HG02571 (cell line): ENCODE data around the gene FOXL3.
"Not testable (repeated sequence)": the region's sequence is repeated elsewhere in the genome, so short reads cannot be mapped to it uniquely, and the experiment has no call there.

Source experiments
- ATAC-seq: cut with Tn5 transposase; IDR thresholded peaks from one replicate; pipeline ENCODE4 v1.9.1; 2021; ENCODE audit warnings: mild to moderate bottlenecking, moderate library complexity; ENCODE audit not compliant: unreplicated experiment

Gene FOXL3

DNA sequence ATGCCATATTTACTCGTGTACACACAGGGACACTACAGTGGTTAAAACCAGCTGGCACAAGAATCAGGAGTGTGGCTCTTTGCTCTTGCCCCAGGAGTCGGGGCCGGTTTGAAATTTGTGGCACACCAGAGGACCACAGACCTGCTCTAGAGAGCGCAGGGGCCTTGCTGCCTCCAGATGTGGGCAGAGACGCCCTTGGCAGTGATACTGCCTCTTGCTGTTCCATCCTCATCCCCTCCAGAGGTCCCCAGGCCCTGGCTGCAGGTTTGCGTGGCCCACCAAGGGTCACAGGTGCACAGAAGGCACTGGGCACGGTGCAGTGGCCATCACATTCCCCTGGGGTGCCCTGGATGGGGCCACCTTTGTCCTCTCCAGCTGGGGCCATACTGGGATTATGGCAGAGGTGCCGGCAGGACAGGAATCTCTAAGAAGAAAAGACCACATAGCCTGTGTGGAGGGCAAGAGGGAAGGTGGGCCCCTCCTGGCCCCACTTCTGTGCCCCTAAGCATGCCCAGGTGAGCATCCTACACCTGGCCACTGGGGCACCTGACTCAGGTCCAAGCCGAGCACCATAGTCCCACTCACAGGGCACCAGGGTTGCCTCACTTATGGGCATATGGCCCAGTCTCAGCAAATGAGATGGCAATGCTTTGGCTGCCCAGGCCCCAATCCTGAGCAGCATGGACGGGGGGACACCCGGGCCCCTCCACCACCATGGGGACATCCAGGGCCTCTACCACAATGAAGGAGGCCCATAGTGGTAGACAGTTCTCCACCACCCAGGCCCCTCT lies 45.6 kb downstream of the FOXL3 start:
- ATAC-seq, result no peak

DNA sequence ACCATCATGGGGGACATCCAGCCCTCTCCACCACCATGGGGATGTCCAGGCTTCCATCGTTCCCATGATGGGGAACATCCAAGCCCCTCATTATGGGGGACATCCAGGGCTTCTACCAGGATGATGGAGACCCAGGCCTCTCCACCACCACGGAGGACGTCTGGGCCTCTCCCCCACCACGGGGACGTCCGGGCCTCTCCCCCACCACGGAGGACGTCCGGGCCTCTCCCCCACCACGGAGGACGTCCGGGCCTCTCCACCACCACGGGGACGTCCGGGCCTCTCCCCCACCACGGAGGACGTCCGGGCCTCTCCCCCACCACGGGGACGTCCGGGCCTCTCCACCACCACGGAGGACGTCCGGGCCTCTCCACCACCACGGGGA lies 46.2 kb downstream of the FOXL3 start:
- ATAC-seq, result not testable (repeated sequence)

DNA sequence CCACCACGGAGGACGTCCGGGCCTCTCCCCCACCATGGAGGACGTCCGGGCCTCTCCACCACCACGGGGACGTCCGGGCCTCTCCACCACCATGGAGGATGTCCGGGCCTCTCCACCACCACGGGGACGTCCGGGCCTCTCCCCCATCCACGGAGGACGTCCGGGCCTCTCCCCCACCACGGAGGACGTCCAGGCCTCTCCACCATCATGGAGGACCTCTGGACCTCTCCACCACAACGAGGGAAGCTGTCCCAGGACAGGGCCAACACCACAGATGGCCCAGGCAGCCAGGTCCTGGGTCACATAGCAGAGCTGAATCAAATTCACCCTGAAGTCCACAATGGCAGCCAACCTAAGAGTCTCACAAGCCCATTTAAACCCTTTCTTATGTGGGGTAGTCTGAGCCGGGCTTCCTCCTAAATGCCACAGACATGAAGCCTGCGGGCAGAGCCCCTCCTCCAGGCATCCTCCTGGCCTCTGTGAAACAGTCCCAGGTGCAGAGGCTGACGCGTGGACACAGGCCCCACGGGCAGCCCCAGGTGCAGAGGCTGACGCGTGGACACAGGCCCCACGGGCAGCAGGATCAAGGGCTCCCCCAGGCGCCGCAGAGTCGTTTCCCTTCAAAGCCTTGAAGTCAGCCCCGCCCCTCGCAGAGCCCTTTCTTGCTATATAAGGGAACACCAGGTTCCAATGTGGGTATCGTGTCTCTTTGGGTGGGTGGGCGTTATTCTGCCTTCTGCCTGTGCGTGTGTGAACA lies 47.0 kb downstream of the FOXL3 start:
- ATAC-seq, result no peak

DNA sequence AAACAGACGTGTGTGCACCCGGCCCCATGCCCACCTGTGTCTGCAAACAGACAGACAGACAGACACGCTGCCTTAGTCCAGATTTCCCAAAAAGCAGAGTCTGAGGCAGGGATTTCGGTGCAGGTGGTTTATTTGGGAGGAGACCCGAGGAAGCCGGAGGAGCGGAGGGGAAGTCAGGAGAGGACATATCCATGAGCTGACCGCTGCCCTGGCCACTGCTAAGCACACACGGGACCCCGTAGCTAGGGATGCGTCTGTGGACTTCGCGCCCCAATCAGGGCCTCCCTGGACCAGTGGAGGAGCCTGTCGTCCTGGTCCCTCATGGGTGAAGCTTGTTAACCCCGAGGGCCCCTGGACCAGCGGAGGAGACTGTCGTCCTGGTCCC lies 47.6 kb downstream of the FOXL3 start:
- ATAC-seq, result no peak

DNA sequence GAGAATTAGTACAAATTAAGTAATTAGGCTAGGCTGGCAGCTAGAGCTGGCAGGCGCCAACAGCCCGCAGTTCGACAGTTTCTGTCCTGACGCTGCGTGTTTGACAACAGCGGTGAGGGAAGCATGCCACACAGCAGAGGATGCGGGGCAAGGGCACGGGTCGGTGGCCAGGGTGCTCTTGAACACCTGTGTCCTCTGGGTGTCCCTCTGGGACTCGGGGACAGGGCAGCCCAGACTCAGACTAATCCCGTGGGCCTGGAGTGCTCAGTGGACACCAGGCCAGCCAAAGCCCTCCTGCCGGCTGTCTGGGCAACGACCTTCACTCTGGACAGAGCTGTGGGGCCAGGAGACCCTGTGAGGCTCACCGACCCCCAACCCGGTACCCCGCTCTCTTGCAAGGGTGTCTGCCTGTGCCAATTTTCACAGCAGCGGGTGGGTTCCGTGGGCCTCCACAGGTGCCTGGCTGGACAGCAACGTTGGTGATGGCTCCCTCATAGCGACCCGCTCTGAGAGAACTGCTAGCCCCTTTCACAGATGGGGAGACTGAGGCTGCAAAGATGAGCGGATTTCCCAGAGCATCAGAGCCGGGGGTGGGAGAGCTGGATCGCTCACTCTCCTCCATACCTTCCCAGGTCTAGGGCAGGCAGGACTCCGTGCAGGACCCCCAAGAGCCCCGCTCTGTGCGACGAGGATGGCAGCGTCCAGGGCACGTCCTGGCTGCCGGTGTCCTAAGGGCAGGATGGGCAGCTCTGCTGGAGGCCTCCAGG lies 48.5 kb downstream of the FOXL3 start:
- no peak for ATAC-seq

DNA sequence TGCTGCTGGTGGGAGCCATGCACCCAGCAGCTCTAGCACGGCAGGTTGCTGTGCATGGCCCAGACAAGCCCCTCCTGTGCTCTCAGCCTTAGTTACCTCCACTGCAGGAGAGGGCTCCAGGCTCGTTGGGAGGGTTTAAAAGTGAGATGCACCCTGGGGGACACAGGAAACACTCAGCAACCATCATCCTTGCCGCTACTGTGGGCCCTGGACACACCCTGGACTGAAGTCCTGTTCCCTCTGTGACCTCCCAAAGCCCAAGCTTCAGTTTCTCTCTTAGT lies 49.0 kb downstream of the FOXL3 start:
- no peak for ATAC-seq

DNA sequence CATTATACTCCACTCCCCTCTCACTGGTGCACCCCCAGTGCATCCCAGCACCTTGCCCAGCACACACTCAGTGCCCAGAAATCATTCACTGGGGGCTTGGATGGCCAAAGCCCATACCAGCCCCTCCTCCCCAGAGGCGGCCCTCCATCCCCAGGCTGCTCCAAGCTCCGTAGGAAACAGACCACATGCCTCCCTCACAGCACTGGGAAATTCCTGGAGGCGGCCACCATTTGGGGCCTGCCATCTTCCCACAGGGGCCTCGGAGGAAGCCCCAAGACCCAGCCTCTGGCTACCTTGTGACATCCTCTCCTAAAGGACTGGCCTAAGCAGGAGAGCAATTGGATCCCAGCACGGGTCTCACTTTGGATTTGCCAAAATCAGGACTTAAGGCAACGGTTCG lies 49.7 kb downstream of the FOXL3 start:
- ATAC-seq, result no peak

DNA sequence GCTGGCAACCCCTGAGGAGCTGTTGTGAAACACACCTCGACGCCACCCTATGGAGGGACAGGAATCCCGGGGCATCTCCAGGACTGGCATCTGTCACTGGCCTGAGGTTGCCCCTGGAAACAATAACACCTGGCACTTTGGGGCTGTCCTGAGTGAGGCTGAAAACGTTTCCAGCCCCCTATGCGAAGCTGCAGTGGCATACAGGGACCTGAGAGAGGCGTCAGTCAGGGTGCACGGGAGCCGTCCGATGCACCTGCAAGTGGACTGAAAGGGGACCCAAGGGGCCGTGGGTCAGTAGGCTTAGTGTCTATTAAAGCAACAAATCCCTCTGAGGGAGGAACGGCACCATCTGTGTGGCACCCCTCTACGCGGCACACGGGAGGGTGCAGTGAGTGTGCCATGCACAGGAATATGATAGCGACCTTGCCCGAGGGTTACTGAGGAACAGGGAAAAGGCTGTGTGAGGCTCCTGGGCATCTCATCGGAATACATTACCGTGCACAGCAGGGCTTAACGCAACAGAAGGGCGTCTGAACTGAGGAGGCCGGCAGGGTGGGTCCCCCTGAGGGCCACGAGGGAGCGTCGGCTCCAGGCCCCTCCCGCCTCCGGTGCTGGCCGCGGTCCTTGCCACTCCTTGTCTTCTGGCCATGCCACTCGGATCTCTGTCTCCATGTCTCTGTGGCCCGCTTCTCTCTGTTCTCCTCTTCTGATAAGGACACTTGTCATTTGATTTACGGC lies 50.4 kb downstream of the FOXL3 start:
- ATAC-seq, result no peak
